ENCODE measurements around the gene ZCCHC24. TPM values are rescaled to one million over a fixed set of nuclear protein-coding genes. Genes with fewer than 3 reads are reported as not detected.
A peak's percentile ranks its signal among the peaks of the same experiment; 100 is the strongest.

Gene ZCCHC24
- total RNA-seq, 1 donor from 2014 or later: 180 TPM

GRCh38 chr10:79420974-79421688 is 24.3 kb downstream of the ZCCHC24 start:
- DNase-seq (ENCODE audit: low spot score in 2 of 2): no peak
- peak overlapping the region; percentile 83 to 88 for H3K27ac ChIP-seq
- H3K36me3 ChIP-seq: peaks cover 25 to 27% of the 10 kb centered on the region in 2 donors
- no peak for TF ChIP-seq CTCF (IDR thresholded peaks at IDR 0.05)
- H3K27me3 ChIP-seq: no peaks in the 10 kb centered on the region
- H3K4me3 ChIP-seq: no peak overlapping the region
- peaks cover 15 to 47% of the 10 kb centered on the region in 2 donors for H3K4me1 ChIP-seq
- intact Hi-C loops (cut with DNase I): no loop called here
- H3K9me3 ChIP-seq: no peaks in the 10 kb centered on the region

GRCh38 chr10:79418886-79419595 is 26.4 kb downstream of the ZCCHC24 start:
- Histone ChIP-seq H3K4me1 (peaks cover 15 to 43% of the 10 kb centered on the region in 2 donors), H3K9me3 (no peaks in the 10 kb centered on the region), H3K27ac (no peak overlapping the region), H3K27me3 (no peaks in the 10 kb centered on the region), H3K4me3 (no peak overlapping the region), H3K36me3 (peaks cover 22 to 32% of the 10 kb centered on the region in 2 donors)
- DNase-seq (ENCODE audit: low spot score in 2 of 2): no peak
- no peak for TF ChIP-seq CTCF (IDR thresholded peaks at IDR 0.05)
- intact Hi-C loops (cut with DNase I): no loop called here

- Histone ChIP-seq H3K4me3 (no peak overlapping the region), H3K4me1 (peaks cover 15 to 48% of the 10 kb centered on the region in 2 donors), H3K27me3 (no peaks in the 10 kb centered on the region), H3K36me3 (peaks cover 22 to 32% of the 10 kb centered on the region in 2 donors), H3K27ac (no peak overlapping the region), H3K9me3 (no peaks in the 10 kb centered on the region)
- no peak for TF ChIP-seq CTCF (IDR thresholded peaks at IDR 0.05)
- intact Hi-C loops (cut with DNase I): no loop called here
- no peak for DNase-seq (ENCODE audit: low spot score in 2 of 2)
Measured at GRCh38 chr10:79418274-79418673, 27.1 kb downstream of the ZCCHC24 start.

GRCh38 chr10:79417731-79418130 is 27.7 kb downstream of the ZCCHC24 start:
- DNase-seq (ENCODE audit: low spot score in 2 of 2): no peak
- Histone ChIP-seq H3K27ac (no peak overlapping the region), H3K9me3 (no peaks in the 10 kb centered on the region), H3K4me3 (no peak overlapping the region), H3K27me3 (no peaks in the 10 kb centered on the region), H3K4me1 (peaks cover 14 to 49% of the 10 kb centered on the region in 2 donors), H3K36me3 (peaks cover 22 to 32% of the 10 kb centered on the region in 2 donors)
- no peak for TF ChIP-seq CTCF (IDR thresholded peaks at IDR 0.05)
- intact Hi-C loops (cut with DNase I): no loop called here

- no peaks in the 10 kb centered on the region for H3K9me3 ChIP-seq
- no peak overlapping the region for H3K4me3 ChIP-seq
- TF ChIP-seq CTCF (IDR thresholded peaks at IDR 0.05): no peak
- H3K27me3 ChIP-seq: no peaks in the 10 kb centered on the region
- H3K27ac ChIP-seq: no peak overlapping the region
- DNase-seq (ENCODE audit: low spot score in 2 of 2): no peak
- intact Hi-C loops (cut with DNase I): no loop called here
- peaks cover 9 to 45% of the 10 kb centered on the region in 2 donors for H3K4me1 ChIP-seq
- peaks cover 22 to 32% of the 10 kb centered on the region in 2 donors for H3K36me3 ChIP-seq
Measured at GRCh38 chr10:79417266-79417665, 28.2 kb downstream of the ZCCHC24 start.

Measured in ascending aorta (tissue), 2 donors.